Stimulated activated CD4-positive, alpha-beta T cell treated with anti-CD3 and anti-CD28 coated beads, Interleukin-1b, Interleukin-23, amount 100 ng/mL, for 48 hours (primary cell): ENCODE measurements around the gene LARGE1.

Experiments used
- DNase-seq: peaks from one replicate; pipeline ENCODE4 v3.0.0-alpha.2; 2020

LARGE1 gene

DNA sequence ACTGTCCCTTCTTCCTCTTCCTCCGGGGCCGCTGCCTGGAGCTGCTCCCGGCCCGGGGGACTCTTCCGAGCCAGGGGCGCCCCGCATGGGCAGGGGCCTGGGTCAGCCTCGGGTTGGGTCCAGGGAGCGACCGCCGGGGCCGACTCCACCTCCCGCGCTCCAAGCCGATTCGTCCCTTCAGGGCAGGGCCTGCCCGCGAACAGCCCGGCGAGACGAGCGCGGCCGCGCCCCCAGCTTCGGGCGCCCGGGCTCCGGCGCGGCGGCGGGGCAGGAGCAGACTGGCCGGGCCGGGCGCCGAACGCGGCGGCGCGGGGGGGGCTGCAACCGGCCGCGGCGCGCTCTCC is at the start of gene LARGE1:
LARGE1 (minus strand) TSS at position 280 of the 344 bp plus-strand sequence.
- no peak for DNase-seq

- DNase-seq = no peak
Observed at GRCh38 chr22:33969045-33969444, 48.8 kb upstream of the LARGE1 start.

- DNase-seq = no peak
Observed at GRCh38 chr22:33964121-33964520, 43.8 kb upstream of the LARGE1 start.

GRCh38 chr22:33962409-33962808 is 42.1 kb upstream of the LARGE1 start:
- no peak for DNase-seq

DNA sequence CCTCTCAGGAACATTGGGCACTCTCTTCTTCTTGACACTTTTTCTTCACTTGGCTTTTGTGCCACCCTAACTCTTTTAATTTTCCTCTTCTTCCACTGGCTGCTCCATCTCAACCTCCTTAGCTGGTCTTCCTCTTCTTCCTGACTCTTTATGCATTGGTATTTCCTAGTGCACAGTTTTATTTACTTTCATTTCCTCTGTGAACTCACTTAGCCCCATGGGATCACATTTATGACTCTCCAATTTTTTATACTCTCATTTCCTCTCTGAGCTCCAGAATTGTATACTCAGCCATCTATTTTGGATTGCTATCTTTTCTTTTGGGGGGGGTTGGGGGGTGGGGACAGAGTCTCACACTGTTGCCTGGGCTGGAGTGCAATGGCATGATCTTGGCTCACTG is 38.5 kb upstream of the LARGE1 start:
- DNase-seq = no peak

- no peak for DNase-seq
Observed at GRCh38 chr22:33957086-33957485, 36.8 kb upstream of the LARGE1 start.

- no peak for DNase-seq
Observed at GRCh38 chr22:33952776-33953175, 32.5 kb upstream of the LARGE1 start.

DNA sequence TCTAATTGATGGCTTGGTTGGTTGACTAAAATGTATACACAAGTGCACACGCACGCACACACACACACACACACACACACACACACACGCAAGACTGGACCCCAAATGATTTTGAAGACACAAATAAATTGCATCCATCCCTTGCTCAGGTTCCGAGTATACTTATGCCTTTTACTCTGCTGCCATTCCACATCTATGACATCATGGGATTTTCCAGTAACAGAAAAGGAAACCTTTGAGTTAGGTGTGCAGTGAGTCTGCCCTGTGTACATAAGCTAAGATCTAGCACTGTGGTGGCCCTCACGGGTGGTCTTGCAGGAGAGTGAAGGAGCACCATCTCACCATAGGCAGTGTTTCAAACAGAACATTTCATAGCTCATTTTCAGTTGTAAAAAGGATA is 20.5 kb upstream of the LARGE1 start:
- DNase-seq = no peak

DNA sequence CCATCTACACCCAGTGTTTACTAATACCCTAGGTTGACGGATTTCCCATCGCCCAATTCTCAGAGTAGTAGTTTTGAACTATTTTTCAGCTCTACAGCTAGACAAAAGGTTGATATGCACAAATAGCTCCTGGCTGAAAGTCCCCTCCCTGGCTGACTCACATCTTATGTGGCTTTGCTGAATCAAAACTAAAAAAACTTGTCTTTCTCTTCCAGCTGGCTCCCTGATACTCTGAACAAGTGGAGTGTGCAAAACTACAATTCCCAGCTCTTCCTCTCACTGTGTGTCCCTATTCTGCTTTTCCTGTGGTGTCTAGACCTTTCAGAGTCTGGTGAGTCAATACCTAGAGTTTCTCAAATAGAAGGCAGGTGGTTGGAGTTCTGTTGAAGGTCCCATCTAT is 12.7 kb upstream of the LARGE1 start:
- DNase-seq = no peak

DNA sequence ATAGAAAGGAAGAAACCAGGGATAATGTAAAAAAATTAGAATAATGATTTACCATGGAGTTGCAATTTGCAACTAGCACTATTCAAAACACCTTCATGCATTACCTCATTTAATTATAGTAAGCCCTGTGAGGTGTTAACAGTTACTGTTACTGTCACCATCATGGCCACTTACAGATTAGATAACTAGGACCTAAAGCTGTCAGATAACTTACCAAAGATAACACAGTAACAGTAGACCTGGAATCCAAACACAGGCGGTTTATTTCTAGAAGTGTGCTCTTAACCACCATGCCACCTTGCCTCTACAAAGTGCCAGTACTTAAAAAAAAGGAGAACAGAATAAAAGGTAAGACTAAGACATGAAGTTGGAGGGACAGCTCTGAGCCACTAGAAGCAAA is 11.1 kb upstream of the LARGE1 start:
- DNase-seq = no peak

- DNase-seq = no peak
Observed at GRCh38 chr22:33927752-33928151, 7.5 kb upstream of the LARGE1 start.

DNA sequence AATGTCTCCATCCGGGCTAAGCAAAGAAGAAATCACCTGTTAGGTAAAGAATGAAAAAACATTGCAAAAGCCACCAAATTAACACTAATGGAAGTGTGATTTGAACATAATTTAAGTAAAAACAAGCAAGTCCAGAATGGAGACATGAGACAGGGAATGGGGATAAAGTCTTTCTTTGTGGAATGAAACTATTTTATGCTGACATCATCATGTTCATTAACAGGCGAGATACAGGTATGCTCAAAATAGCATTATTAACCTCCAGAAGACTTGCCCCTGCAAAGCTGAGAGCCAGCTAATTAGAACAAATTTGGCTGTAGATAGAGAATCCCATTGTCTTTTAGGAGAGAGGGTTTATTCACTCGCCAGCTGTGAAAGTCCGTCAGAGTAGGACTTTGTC is 4.9 kb upstream of the LARGE1 start:
- DNase-seq = no peak

GRCh38 chr22:33923660-33924246 is 3.5 kb upstream of the LARGE1 start:
- DNase-seq = peak; percentile 16

DNA sequence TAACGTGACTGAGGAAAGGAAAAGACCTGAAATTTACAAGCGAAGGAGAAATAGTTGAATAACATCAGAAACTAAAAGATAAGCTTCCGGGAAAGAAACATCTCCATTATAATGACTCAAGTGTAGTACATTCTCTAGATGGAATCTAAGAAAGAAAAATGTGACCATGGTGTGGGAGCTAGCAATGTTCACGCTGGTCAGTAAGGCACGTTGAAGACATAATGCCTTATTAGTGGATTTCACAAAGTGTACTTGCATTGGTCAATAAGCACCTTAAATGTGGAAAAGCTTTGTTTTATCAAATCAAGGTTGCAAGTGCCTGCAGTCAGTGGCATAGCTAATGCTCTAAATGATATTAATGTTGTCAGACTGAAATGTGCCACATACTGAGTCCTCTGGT is 2.8 kb upstream of the LARGE1 start:
- no peak for DNase-seq

GRCh38 chr22:33922349-33922681 is 2.0 kb upstream of the LARGE1 start:
- peak; percentile 3 for DNase-seq

- peak; percentile 14 for DNase-seq
Observed at GRCh38 chr22:33921525-33922348, 1.5 kb upstream of the LARGE1 start.

DNA sequence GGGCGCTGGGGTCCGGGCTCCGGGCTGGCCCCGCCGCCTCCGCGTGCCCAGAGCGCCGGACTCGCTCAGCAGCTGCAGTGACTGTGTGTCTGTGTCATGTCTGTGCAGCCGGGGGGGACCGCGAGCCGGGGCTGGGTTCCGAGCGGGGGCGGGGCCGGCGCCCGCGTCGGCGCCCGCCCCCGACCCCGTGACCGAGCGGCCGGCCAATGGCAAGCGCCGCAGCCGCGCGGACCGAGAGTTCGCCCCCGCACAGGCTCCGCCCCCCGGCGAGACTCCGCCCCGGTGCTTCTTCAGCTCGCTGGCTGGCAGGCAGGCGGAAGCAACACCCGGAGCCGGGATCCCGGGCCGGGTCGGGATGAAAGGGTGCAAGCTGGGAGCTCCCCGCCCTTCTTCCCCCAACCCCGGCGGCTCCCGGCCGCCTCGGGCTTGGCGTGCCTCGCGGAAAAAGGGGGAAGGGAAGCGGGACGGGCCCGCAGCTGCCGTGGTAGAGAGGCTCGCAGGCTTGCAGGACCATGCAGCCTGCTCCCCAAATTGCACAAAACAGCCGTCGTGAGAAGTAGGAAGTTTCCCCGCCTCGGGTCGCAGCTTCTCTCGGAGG is 750 bp upstream of the LARGE1 start:
- DNase-seq = peak; percentile 93

DNA sequence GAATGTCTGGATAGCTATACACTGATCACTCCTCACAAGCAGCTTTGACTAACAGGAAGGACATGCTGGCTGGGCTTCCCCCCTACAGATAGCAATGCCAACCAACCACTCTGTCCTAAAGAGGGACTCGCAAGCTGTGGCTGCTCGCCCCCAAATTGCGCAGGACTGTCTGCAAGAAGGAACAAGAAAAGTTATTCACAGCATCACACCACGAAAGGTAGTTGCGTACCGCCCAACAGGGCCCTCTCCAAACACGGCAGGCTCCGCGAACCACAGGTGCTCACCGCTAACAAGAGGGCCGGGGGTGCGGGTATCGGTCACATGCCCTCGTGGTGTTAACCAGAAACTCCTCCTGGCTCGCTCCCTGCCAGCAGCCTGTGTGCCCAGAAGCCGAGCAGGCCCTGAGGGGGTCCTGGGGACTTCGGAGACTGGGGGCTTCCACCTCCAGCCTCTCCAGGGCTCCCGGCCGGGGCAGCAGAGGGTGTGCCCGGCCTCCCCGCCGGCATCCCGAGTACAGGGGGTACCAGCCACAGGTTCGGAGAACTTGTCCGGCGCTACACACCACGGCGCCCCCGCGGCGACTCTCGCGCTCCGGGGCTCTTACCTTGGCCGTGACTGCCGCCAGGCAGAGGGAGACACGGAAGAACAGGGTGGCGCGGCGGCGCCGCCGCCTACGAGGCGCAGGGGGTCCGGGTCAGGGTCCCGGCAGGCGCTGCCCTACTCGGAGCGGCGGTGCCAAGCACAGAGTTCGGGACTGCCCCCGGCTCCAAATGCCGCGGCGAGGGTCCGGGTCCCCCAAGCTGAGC is 682 bp downstream of the LARGE1 start:
- peak; percentile 2 for DNase-seq

DNA sequence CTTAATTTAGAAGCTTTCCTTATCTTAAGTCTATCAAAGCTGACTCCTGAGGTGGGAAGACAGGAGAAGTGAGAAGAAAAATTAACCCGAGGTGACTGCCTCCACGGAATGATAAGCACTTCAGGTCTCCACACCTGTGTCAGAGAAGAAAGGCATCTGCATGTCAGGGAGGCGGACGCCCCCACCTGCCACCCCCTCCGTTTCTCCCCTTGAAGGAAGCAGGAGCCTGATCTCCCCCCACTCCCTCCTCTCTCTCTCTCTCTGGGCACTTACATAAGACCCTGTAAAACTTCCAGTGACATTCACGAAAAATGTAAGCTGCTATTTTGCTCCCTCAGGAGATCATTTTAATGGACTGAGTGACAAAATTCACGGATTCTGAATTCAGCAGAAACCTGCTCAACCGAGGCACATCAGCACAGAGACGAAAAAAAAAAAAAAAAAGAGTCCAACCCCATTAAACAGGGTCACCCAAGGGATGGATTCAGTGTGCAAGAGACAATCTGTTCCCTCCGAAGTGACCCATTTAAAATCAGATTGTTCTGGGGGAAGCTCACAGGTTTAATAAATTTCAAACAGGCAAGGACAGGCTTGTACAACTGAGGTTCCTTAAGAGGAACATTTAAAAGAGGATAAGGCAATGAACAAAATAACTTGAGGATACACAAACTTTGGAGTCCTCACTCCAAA is 1.5 kb downstream of the LARGE1 start:
- no peak for DNase-seq

DNA sequence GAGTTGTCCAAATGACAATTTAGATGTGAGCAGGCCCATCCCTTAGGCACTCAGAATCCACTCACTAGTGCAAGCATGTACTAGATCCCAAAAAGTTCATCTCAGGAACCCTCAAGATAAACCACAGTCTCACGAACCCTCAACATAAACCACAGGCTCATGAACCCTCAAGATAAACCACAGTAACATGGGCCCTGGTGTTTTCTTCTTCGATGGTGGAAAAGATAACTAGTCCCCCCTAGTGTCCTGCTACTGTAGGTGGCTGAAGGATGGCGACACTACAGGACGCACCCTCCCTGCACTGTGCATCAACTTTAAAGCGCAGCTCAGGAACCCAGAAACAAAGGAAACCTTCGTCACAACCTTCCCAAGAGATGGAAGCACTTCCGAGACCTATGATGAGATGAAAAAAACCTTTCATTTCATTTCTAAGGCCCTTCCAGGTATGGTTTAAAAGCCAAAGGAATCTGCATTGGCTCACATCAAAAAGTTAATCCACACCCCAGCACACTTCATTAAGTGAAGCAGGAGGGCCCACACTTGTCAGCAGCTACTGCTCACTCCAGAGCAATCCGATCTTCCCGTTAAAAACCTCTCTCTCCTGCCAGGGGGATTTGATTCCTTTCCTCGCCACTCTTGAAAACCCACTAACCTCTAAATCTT is 2.4 kb downstream of the LARGE1 start:
- DNase-seq = no peak

GRCh38 chr22:33914699-33915098 is 5.6 kb downstream of the LARGE1 start:
- no peak for DNase-seq

- DNase-seq = no peak
Observed at GRCh38 chr22:33914131-33914530, 6.1 kb downstream of the LARGE1 start.

DNA sequence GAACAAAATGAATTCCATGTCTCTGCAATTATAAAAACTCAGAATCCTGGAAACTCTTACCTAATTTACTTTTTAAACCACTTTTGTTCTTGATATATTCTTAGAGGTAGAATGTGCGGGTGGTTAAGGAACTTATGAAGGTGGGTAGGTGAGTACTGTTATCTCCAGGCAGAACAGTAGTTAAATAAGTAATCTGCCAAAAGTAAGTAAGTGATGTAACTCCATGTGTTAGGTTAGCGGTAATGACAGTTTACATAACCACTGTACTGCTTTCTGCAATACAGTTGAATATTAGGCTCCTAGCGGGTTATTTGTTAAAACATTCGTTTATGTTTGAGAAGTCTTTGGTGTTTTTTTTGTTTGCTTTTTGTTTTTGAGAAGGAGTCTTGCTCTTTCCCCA is 7.1 kb downstream of the LARGE1 start:
- DNase-seq = no peak
